HG03095 (cell line): Measurements from ENCODE around the gene SLC39A9.

Experiments used
- ATAC-seq: cut with Tn5 transposase; IDR thresholded peaks from one replicate; pipeline ENCODE4 v1.9.1; 2021; ENCODE audit warnings: moderate library complexity; ENCODE audit not compliant: unreplicated experiment

The SLC39A9 gene

GRCh38 chr14:69423279-69423678 lies 24.8 kb downstream of the SLC39A9 start:
- ATAC-seq = no peak

- ATAC-seq = no peak
Measured at GRCh38 chr14:69424149-69424923, 25.8 kb downstream of the SLC39A9 start.

GRCh38 chr14:69427596-69427995 lies 29.1 kb downstream of the SLC39A9 start:
- no peak for ATAC-seq

GRCh38 chr14:69428289-69428998 lies 30.0 kb downstream of the SLC39A9 start:
- no peak for ATAC-seq

GRCh38 chr14:69429643-69430042 lies 31.2 kb downstream of the SLC39A9 start:
- ATAC-seq = no peak

- ATAC-seq = no peak
Measured at GRCh38 chr14:69430306-69430939, 31.9 kb downstream of the SLC39A9 start.

GRCh38 chr14:69432364-69432763 lies 33.9 kb downstream of the SLC39A9 start:
- no peak for ATAC-seq

GRCh38 chr14:69439521-69440270 lies 41.2 kb downstream of the SLC39A9 start:
- ATAC-seq = no peak

GRCh38 chr14:69441948-69442347 lies 43.5 kb downstream of the SLC39A9 start:
- peak; percentile 85 for ATAC-seq

GRCh38 chr14:69443296-69443805 lies 44.9 kb downstream of the SLC39A9 start:
- no peak for ATAC-seq

GRCh38 chr14:69449216-69449615 lies 50.7 kb downstream of the SLC39A9 start:
- no peak for ATAC-seq

- no peak for ATAC-seq
Measured at GRCh38 chr14:69451941-69452340, 53.4 kb downstream of the SLC39A9 start.

- ATAC-seq = no peak
Measured at GRCh38 chr14:69458350-69458749, 59.9 kb downstream of the SLC39A9 start.

GRCh38 chr14:69459122-69459521 lies 60.6 kb downstream of the SLC39A9 start:
- ATAC-seq = no peak

- no peak for ATAC-seq
Measured at GRCh38 chr14:69460093-69460701, 61.7 kb downstream of the SLC39A9 start.

GRCh38 chr14:69464379-69464778 lies 65.9 kb downstream of the SLC39A9 start:
- ATAC-seq = no peak

GRCh38 chr14:69464829-69465228 lies 66.3 kb downstream of the SLC39A9 start:
- ATAC-seq = no peak

- ATAC-seq = no peak
Measured at GRCh38 chr14:69468949-69469348, 70.5 kb downstream of the SLC39A9 start.

GRCh38 chr14:69471436-69471835 lies 72.9 kb downstream of the SLC39A9 start:
- ATAC-seq = no peak

GRCh38 chr14:69471916-69472315 lies 73.4 kb downstream of the SLC39A9 start:
- no peak for ATAC-seq

GRCh38 chr14:69473260-69473659 lies 74.8 kb downstream of the SLC39A9 start:
- ATAC-seq = no peak
